Left forelimb (tissue), 1 donor: Measurements from ENCODE around the gene WDFY4.
"Not testable (repeated sequence)": the region's sequence is repeated elsewhere in the genome, so short reads cannot be mapped to it uniquely, and the experiment has no call there.

Experiments
- DNase-seq: peaks from one replicate; pipeline ENCODE4 v3.0.0-alpha.2; 2018; ENCODE audit warnings: low spot score

The WDFY4 gene, protein sequence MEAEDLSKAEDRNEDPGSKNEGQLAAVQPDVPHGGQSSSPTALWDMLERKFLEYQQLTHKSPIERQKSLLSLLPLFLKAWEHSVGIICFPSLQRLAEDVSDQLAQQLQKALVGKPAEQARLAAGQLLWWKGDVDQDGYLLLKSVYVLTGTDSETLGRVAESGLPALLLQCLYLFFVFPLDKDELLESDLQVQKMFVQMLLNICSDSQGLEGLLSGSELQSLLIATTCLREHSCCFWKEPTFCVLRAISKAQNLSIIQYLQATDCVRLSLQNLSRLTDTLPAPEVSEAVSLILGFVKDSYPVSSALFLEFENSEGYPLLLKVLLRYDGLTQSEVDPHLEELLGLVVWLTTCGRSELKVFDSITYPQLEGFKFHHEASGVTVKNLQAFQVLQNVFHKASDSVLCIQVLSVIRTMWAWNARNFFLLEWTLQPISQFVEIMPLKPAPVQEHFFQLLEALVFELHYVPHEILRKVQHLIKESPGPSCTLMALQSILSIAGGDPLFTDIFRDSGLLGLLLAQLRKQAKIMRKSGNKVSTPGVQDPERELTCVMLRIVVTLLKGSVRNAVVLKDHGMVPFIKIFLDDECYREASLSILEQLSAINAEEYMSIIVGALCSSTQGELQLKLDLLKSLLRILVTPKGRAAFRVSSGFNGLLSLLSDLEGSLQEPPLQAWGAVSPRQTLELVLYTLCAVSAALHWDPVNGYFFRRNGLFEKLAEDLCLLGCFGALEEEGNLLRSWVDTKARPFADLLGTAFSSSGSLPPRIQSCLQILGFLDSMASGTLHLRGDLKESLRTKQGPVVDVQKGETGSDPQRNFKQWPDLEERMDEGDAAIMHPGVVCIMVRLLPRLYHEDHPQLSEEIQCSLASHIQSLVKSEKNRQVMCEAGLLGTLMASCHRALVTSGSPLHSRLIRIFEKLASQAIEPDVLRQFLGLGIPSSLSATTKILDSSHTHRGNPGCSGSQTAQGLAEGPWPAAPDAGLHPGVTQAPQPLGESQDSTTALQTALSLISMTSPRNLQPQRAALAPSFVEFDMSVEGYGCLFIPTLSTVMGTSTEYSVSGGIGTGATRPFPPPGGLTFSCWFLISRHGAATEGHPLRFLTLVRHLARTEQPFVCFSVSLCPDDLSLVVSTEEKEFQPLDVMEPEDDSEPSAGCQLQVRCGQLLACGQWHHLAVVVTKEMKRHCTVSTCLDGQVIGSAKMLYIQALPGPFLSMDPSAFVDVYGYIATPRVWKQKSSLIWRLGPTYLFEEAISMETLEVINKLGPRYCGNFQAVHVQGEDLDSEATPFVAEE (N-terminal part only)

DNA sequence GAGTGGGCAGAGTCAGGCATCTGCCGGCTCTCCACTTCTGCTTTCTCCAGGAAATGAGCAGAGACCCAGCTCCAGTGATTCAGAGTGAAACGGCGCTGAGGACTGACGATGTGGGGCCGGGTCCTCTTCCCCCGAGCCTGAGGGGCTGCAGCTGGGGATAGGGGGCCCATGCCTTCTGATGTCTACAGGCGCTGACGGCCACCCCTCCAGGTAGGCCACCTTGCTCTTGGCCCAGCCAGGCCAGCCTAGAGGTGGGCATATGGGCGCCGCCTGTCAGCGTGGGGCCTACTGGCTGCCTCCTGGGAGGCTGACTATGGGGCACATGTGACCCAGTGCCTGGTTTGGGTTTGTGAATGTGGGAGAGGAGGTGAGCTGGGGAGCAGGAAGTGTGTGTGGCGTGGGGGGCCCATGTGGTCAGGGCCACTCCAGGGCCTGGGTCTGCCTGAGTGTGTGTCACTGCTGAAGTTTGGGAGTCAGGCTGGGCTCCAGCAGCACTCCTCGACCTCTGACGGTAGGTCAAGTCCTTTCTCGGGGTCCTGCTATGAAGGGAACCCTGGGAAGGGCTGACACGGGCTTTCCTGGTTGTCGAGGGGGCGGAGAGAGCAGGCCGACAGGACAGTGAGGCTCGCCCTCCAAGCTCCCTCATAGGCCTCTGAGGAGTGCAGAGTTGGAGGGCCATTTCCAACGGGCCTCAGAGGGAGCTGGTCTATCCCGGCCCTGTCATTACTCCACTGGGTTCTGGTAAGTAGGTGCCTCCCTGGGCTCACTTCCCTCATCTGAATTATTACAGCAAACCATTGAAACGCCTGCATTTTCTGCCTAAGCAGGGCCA is at the start of gene WDFY4:
TSS of gene WDFY4 (plus strand) at position 82 of the 832 bp plus-strand sequence. CDS start 24,860 bp downstream, outside the sequence.
- DNase-seq = no peak

DNA sequence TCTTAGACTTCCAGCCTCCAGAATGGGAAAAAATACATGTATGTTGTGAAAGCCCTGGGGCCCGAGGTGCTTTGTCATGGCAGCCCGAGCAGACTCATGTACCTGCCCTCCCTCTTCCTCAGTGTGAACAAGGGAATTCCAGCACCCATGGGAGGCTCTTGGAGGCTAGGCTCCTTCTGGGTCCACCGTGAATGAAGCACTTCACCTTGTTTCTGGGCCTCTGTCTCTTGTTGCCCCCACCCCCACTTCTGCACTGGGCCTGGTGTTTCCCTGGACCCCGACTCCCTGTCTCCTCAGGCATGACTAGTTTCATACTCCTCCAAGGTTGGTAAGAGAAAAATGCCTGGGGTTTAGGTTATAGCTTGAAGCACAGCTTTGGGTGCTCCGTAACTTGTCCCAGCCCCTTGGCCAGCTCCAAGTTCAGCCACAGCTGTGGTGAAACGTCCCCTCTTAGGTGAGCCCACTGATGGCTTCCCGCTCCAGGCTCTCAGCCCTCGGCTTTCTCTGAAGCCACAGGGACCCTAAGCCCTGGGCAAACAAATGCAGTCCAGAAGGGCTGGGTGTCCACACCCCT is 49.6 kb upstream of the WDFY4 start:
- DNase-seq = no peak

DNA sequence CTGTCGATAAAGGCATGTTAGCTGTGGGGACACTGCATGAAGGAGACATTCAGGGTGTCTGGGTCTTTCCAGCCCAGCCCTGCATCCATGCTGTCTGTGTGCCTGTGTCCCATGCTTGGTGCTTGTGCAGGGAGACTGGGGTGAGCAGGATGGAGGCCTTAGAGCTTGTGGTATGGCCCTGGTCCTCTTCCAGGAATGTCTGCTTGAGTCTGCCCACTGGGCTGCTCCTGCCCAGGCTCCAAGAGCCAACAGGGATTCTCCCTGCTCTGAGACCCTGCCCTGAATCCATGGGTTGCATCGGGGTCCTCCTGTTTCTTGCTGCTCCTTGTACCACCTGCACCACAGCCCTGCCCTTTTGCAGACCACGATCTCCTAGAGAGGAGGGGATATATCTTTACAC is 48.4 kb upstream of the WDFY4 start:
- DNase-seq = peak; percentile 46

DNA sequence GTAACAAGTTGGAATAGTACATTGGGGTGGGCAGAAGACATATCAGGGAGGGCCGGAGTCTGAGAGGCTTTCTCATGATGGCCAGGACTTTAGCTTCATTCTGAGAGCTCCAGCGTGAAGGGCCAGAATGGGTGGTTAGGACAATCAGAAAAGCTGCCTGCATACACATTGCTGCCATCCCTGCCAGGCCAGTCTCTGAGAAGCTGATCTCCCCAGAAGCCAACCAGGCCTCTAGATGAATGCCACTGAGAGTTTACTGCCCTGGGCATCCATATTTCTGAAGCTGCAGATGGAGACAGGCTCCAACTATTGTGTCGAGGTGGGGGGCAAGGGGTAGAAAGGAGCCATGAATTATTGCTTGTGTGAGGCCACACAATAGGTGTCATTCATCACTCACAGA is 47.8 kb upstream of the WDFY4 start:
- DNase-seq = peak; percentile 26

DNA sequence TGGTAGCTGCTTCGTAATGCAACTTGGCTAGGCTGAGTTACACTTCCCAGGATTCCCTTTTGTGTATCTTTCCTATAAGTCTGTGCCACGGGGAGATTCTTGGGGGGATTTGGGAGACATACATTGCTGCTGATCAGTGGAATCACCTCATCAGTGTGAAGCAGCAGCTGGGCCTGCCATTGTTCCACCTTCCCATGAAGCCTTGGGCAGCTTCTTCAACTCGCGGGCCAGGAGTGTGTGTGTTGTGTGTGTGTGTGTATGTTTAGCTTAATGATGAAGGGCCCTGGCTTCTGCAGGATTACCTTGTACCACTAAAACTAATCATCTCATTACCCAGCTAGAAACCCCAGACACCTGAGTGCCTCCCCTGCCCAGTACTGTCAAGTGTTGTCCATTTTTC is 46.5 kb upstream of the WDFY4 start:
- no peak for DNase-seq

DNA sequence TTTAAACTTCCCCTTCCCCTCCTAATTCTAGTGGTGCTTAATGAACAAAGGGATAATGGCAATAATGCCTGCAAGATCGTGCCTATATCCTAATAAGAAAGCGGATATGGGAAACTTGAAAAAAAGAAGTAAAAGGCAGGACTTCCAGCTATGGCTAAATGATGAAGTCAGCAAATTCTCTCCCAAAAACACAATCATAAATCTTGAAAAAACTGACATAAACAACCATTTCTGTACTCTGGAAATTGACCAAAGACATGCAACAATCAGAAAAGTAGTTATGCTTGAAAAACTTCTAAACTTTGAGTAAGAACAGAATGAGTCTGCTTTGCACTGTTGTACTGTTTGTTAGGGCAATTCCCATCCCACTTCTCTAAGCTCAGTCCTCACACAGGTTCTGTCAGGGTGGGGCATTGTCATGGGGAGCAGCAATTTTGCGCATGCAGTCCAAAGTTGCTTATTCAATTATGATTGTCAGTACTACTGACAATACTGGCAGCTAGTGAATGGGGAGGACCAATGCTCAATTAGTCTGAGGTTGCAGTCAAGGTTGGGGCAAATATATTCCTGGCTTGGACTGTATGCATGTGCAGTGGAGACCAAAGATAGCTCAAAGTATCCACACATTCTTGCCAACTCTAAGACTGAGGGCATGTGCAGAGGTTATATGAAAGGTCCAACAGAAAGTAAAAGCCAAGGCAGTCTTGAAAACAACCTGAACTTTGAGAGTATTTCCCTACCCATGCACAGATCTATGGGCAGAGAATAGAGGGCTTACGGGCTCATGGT is 45.7 kb upstream of the WDFY4 start:
- DNase-seq = no peak

DNA sequence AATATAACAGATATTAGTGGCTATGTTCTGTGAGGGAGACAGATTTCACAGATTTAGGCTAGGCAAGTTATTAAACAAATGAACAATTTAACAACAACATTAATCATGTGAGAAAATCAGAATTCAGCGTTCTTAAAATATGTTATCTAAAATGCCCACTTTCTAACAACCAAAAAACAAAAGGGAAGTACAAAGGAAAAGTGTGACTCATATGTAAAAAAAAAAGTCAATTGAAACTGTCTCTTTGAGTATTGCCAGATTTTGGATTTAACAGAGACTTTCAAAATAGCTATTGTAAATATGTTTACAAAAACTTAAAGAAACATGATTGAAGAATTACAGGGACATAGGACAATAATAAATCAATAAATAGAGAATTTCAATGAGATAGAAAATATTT is 45.0 kb upstream of the WDFY4 start:
- DNase-seq = no peak

DNA sequence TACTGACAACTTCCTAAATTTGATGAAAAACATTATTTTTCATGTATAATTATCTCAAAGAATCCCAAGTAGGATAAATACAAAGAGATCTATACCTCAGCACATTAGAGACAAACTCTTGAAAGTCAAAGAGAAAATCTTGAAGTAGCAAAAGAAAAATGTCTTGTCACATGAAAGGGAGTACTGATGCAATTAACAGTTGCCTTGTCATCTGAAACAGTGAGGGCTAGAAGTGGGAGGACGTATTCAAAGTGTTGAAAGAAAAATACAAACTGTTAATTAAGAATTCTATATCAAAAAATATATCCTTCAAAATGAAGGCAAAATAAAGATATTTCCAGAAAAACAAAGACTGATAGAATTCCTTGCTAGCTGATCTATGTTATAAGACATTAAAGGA is 44.3 kb upstream of the WDFY4 start:
- DNase-seq = no peak

DNA sequence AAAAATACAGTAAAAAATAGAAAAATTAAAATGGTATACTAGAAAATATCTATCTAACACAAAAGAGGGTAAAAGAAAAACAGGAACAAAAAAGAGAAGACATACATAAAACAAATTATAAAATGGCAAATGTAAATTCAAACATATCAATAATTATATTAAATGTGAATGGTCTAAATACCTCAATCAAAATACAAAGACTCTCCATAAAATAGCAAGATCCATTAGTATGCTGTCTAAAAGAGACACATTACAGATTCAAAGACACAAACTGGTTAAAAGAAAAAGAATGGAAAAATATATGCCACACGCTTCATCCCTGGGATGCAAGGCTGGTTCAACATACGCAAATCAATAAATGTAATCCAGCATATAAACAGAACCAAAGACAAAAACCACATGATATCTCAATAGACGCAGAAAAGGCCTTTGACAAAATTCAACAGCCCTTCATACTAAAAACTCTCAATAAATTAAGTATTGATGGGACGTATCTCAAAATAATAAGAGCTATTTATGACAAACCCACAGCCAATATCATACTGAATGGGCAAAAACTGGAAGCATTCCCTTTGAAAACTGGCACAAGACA is 43.5 kb upstream of the WDFY4 start:
- not testable (repeated sequence) for DNase-seq

DNA sequence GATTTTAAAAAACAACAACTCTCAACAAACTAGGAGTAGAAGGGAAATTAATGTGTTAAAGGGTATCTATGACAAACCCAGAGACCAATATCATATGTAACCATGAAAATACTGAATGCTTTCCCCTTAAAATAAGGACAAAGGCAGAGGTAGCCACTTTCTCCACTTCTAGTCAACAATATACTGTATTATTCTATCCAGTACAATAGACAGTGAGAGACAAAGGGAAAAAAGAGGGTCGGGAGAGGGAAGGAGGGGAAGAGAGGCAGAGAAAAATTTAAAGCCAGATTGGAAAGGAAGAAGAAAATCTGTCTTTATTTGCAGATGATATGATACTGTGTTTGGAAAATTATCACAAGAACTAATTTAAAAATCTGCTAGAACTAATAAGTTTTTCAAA is 39.1 kb upstream of the WDFY4 start:
- DNase-seq = no peak

DNA sequence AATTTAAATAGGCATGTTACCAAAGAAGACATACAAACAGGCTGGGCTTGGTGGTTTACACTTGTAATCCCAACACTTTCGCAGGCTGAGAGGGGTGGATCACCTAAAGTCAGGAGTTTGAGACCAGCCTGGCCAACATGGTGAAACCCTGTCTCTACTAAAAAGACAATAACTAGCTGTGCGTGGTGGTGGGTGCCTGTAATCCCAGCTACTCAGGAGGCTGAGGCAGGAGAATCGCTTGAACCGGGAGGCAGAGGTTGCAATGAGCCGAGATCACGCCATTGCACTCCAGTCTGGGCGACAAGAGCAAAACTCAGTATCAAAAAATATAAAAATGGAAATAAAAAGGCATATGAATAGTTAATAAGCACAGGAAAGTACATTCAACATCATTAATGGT is 37.6 kb upstream of the WDFY4 start:
- DNase-seq = not testable (repeated sequence)

DNA sequence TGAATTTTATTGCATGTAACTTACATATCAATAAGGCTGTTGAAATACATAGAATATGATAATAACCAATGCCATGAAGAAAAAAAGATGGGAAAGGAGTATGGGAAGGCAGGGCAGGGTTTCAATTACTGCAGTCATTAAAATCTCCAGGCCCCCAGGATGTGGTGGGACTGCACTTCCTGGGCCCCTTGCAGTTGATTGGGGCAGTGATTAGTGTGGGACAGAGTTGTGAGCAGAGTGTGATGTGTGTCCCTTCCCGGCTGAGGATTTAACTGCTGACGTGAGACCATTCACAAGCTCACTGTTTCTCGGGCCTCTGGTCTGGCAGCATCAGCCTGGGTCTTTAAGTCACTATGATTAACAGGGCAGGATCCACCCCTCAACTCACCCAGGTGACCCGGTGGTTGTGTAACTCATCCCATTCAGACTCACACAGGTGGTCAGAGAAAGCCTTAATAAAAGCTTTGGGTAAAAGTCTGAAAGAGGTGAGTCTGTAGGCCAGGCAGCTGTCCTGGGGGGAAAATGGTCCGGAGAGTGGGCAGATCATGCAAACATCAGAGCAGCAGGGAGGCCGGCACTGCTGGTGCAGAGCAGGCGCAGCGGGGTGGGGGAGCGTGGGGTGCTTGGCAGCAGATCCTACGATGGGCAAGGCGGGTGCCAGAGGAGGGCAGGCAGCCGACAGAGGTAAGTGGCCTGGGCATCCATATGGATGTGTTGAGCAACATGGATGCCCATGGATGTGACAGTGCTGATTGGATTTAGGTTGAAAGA is 36.3 kb upstream of the WDFY4 start:
- DNase-seq = peak; percentile 54

DNA sequence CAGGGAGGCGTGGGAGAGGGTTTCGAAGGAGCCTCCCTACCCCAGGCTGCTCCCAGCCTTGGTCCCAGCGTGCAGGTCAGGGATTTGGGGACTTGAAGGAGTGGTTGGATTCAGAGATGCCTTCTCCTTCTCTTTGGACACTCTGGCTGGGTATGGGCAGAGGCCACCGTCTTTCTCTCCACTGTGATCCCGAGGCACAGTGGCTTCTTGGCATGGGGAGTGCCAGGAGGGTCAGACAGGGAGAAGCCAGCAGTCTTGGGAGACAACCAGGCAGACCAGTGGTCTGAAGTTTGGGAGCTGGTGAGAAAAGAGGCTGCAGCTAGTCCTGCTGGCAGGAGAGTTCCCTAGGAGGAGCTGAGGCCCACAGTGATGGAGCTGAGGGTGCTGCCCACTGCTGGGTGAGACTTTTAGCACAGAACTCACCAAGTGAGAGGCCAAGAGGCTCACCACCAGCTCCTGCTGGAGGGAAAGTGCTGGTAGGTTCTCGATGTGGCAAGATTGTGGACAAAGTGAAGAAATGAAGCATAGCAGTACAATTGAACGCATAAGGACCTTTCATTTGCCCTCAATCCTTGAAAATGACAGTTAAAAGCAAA is 35.2 kb upstream of the WDFY4 start:
- peak; percentile 34 for DNase-seq

DNA sequence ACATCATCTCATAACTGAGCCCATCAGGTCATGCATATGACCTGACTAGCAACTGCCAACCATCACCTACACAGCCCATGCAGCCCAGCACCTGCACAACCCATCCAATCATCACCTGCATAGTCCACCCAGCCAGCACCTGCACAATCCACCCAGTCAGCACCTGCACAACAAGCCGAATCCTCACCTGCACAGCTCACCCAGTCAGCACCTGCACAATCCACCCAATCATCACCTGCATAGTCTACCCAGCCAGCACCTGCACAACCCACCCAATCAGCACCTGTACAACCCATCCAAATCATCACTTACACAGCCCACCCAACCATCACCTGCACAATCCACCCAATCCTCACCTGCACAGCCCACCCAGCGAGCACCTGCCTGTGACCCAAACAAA is 33.4 kb upstream of the WDFY4 start:
- peak; percentile 59 for DNase-seq

DNA sequence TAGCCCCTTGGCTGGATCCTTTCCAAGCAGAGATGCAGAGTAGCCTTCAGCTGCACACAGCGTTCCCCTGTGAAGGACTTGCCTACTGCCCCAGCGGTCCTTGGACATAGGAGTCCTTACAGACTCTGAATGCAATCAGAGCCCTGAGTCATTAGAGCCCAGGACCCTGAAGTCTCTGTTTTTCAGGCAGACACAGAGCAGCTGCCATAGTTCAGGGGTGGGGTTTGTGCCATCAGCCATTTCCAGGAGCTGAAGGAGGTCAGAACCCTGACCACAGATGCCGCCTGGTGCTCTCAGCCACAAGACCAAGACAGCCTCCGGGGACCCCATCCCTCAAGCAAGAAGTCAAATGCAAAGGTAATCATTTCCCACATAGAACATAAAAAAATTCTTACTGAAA is 32.8 kb upstream of the WDFY4 start:
- DNase-seq = peak; percentile 47

DNA sequence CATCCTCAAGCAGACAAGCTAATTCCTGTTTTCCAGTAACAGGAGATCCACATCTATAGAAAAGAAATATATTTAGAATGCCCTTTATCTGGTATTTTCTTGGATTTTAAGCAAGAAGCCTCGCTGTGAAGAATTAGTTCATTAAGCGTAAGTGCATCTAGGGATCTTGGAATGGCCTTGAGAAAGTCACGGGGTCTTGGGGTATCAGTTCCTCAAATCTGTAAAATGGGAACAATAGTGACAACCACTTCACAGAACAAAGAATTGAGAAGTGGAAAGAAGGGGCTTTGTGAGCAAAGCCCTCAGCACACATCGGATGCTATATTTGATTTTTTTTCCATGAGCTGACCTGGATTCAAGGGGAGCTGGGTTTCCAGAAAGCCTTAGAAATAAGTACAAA is 32.3 kb upstream of the WDFY4 start:
- no peak for DNase-seq

DNA sequence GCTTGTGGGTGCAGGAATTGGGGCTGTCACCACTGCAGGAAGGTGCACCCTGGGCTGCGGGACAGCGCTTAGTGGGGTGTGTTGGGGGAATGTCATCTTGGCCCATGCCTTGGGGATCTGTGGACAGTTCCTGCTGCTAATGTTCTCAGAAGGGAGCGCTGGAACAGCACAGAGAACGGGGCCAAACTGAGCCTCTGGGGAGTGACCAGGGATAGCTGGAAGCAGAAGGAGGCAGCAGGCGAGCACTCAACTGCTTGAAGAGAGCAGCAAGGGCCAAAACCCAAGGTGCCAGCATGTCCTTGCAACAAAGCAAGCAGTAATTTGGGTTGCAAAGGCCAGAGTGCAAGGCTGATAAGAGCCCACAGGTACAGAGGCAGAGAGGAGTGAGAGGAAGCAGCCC is 31.3 kb upstream of the WDFY4 start:
- DNase-seq = peak; percentile 44

DNA sequence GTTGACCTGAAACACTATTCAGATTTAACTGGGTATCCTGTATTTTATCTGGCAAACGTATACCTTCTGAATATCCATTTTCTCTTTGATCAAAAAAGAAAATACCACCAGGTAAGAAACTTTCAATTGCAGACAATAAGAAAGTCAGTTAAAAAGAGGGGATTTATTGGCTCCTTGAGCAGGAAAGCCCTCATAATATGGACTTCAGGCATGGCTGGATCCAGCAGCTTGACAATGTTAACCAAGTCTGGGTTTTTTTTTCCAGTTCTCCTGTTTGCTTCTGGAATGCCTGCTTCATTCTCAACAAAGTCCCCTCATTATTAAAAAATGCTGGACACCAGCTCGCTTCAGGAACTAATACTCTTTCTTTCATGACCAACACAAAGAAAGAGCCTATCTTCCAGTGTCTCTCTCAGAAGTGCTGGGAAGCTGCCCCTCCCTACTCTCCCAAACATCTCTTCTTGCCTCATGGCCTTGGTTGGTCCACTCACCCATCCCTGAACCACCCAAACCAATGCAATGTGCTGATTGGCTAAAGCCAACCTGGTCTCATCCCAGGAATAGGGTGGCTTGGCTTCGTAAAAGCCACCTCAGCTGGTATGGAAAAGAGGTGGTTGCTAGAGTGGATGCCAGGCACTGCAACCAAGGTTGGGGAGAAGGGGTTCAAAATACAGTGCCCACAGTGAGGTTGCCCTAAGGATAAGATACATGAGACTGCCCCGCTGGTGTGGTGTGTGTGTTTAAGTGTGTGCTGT is 30.6 kb upstream of the WDFY4 start:
- peak; percentile 34 for DNase-seq
